ENCODE results near the gene KRTAP10-6. TPM values are rescaled to one million over a fixed set of nuclear protein-coding genes. Genes with fewer than 3 reads are reported as not detected.

Gene KRTAP10-6
- polyA plus RNA-seq, 2 of the 4 experiments (the other 2 are of a cell fraction): not detected

GRCh38 chr21:44606495-44606894 lies 14.2 kb upstream of the KRTAP10-6 start:
- no peaks in the 10 kb centered on the region for H3K4me1 ChIP-seq
- no peak for ATAC-seq
- 44% methylated on average over 4 of the region's 4 CpGs for WGBS (ENCODE audit: missing lambda C conversion rate)
- ChIA-PET CTCF (no interaction called here), POLR2A (no interaction called here)
- H3K4me2 ChIP-seq: no peak overlapping the region
- peaks cover 3% of the 10 kb centered on the region; the same call in 1 of the 3 replicates for H3K9me3 ChIP-seq
- no peak for FAIRE-seq
- no peak for DNase-seq (ENCODE audit: low read depth in 1 of 2, low spot score in 1 of 2)
- no peak for TF ChIP-seq HDAC2 (IDR thresholded peaks at IDR 0.05)
- TF ChIP-seq EP300 (IDR thresholded peaks at IDR 0.05): no peak
- no peak for TF ChIP-seq MAFK (IDR thresholded peaks at IDR 0.05; ENCODE audit: partially characterized antibody)
- TF ChIP-seq ZNF302 (CRISPR knock-in tag; IDR thresholded peaks at IDR 0.05): no peak
- TF ChIP-seq BCL3 (IDR thresholded peaks at IDR 0.05): no peak
- TF ChIP-seq, protein P1, sequence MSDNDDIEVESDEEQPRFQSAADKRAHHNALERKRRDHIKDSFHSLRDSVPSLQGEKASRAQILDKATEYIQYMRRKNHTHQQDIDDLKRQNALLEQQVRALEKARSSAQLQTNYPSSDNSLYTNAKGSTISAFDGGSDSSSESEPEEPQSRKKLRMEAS (IDR thresholded peaks at IDR 0.05): no peak
- no peak for TF ChIP-seq NFE2L2 (conservative IDR thresholded peaks at IDR 0.05; ENCODE audit: low read length)
- no peak for TF ChIP-seq NPAS2 (CRISPR knock-in tag; IDR thresholded peaks at IDR 0.05; ENCODE audit: borderline replicate concordance)
- TF ChIP-seq, protein P2, sequence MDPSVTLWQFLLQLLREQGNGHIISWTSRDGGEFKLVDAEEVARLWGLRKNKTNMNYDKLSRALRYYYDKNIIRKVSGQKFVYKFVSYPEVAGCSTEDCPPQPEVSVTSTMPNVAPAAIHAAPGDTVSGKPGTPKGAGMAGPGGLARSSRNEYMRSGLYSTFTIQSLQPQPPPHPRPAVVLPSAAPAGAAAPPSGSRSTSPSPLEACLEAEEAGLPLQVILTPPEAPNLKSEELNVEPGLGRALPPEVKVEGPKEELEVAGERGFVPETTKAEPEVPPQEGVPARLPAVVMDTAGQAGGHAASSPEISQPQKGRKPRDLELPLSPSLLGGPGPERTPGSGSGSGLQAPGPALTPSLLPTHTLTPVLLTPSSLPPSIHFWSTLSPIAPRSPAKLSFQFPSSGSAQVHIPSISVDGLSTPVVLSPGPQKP (IDR thresholded peaks at IDR 0.05; ENCODE audit: low read depth, low read length): no peak
- H3K4me3 ChIP-seq: no peak overlapping the region
- H3K27ac ChIP-seq: no peak overlapping the region

DNA sequence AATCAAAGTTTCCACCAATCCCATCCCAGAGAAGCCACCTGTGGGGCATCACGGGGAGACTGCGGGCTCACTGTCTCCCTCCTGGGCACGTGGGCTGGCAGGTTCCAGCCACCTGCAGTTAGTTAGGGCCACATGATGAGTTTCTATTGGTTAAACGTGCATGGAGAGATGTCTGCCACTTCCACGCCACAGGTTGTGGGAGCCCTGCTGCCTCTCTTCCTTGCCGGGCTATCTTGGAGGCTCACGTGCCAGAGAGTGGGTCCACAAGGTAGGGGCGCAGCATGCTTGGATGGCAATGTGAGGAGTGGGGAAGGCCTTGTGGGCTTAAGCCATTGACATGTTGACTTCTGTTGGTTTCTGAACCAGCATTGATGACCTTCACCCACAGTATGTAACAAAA lies 11.6 kb upstream of the KRTAP10-6 start:
- TF ChIP-seq CBX2 (IDR thresholded peaks at IDR 0.05; ENCODE audit: borderline replicate concordance, low read depth): no peak

GRCh38 chr21:44603109-44603875 lies 11.0 kb upstream of the KRTAP10-6 start:
- ChIA-PET CTCF (no interaction called here), POLR2A (no interaction called here)
- DNase-seq (ENCODE audit: low read depth in 1 of 2, low spot score in 1 of 2): no peak
- Histone ChIP-seq H3K4me2 (no peak overlapping the region), H3K4me3 (no peak overlapping the region), H3K9me3 (no peaks in the 10 kb centered on the region), H3K27ac (no peak overlapping the region), H3K4me1 (no peaks in the 10 kb centered on the region)
- 18% methylated on average over 10 of the region's 17 CpGs for WGBS (ENCODE audit: missing lambda C conversion rate)
- no peak for ATAC-seq
- no peak for FAIRE-seq
- TF ChIP-seq NR3C1 (IDR thresholded peaks at IDR 0.05): no peak
- no peak for TF ChIP-seq TFCP2L1 (CRISPR knock-in tag; IDR thresholded peaks at IDR 0.05)
- TF ChIP-seq GATA3 (IDR thresholded peaks at IDR 0.05; ENCODE audit: borderline replicate concordance): no peak
- no peak for TF ChIP-seq REST (IDR thresholded peaks at IDR 0.05)
- no peak for TF ChIP-seq HOXA7 (CRISPR knock-in tag; IDR thresholded peaks at IDR 0.05)
- TF ChIP-seq FOSB (CRISPR knock-in tag; IDR thresholded peaks at IDR 0.05): no peak
- no peak for TF ChIP-seq USF2 (IDR thresholded peaks at IDR 0.05)
- TF ChIP-seq EHF (CRISPR knock-in tag; IDR thresholded peaks at IDR 0.05): no peak
- TF ChIP-seq NPAS2 (CRISPR knock-in tag; IDR thresholded peaks at IDR 0.05; ENCODE audit: borderline replicate concordance): no peak
- TF ChIP-seq ZNF302 (CRISPR knock-in tag; IDR thresholded peaks at IDR 0.05): no peak
- no peak for TF ChIP-seq BCL3 (IDR thresholded peaks at IDR 0.05)
- TF ChIP-seq MAZ (IDR thresholded peaks at IDR 0.05; ENCODE audit: borderline replicate concordance, low read depth, low read length): no peak
- TF ChIP-seq NFE2L2 (conservative IDR thresholded peaks at IDR 0.05; ENCODE audit: low read length): no peak
- no peak for TF ChIP-seq RAD21 (conservative IDR thresholded peaks at IDR 0.05 in 1 of 2, IDR thresholded peaks at IDR 0.05 in 1 of 2)
- TF ChIP-seq CBX8 (IDR thresholded peaks at IDR 0.05): no peak
- no peak for TF ChIP-seq RNF2 (IDR thresholded peaks at IDR 0.05; ENCODE audit: borderline replicate concordance, low read depth)
- no peak for TF ChIP-seq PBX3 (IDR thresholded peaks at IDR 0.05)

More for the DNA sequence above, 11.6 kb upstream of the KRTAP10-6 start:
- FAIRE-seq: no peak
- DNase-seq (ENCODE audit: low read depth in 1 of 2, low spot score in 1 of 2): no peak
- CTCF ChIA-PET: no interaction called here
- WGBS (ENCODE audit: missing lambda C conversion rate): 18% methylated on average over 7 of the region's 8 CpGs
- no peak overlapping the region for H3K4me2 ChIP-seq
- ATAC-seq: no peak
- H3K27ac ChIP-seq: no peak overlapping the region
- POLR2A ChIA-PET: no interaction called here
- no peaks in the 10 kb centered on the region for H3K4me1 ChIP-seq
- no peak overlapping the region for H3K4me3 ChIP-seq
- no peaks in the 10 kb centered on the region for H3K9me3 ChIP-seq
